K562 (cell line): Measurements from ENCODE around the gene PEDS1. TPM values are rescaled to one million over a fixed set of nuclear protein-coding genes. Genes with fewer than 3 reads are reported as not detected.

Experiments
- ERF ChIP-seq: fragments of 450-650 bp; formaldehyde crosslinking; IDR thresholded peaks from 2 replicates; pipeline ENCODE4 v1.4.0; 2020; ENCODE audit warnings: mild to moderate bottlenecking, mixed read lengths
- HMBOX1 ChIP-seq: sonication (generic); IDR thresholded peaks from 2 replicates; pipeline ENCODE4 v1.6.1; 2016
- HNRNPH1 ChIP-seq: fragments of 200-400 bp; formaldehyde crosslinking; optimal IDR thresholded peaks from 2 replicates; pipeline ENCODE3; 2017; ENCODE audit warnings: low read depth, mild to moderate bottlenecking, low read length, moderate library complexity
- NFE2 ChIP-seq: IDR thresholded peaks from 2 replicates; pipeline ENCODE4 v1.6.1; 2014; ENCODE audit warnings: antibody characterized with exemption, low read depth
- PRMT5 ChIP-seq: sonication (generic); formaldehyde crosslinking; IDR thresholded peaks from 2 replicates; pipeline ENCODE4 v1.5.0; 2020; ENCODE audit warnings: missing genetic modification reagents
- RBM34 ChIP-seq: fragments of 200-400 bp; formaldehyde crosslinking; IDR thresholded peaks from 2 replicates; pipeline ENCODE4 v1.6.1; 2018; ENCODE audit warnings: low read length, borderline replicate concordance; ENCODE audit not compliant: insufficient read depth
- SAP30 ChIP-seq: fragments of 200-600 bp; sonication (generic); IDR thresholded peaks from 2 replicates; pipeline ENCODE4 v1.6.1; 2012; ENCODE audit warnings: borderline replicate concordance, low read depth, mild to moderate bottlenecking, moderate library complexity, low read length, control low read depth, inconsistent platforms; ENCODE audit not compliant: insufficient read depth, poor library complexity, severe bottlenecking
- SMAD4 ChIP-seq: fragments of 250-450 bp; sonication (Bioruptor Pico); conservative IDR thresholded peaks from 2 replicates; pipeline ENCODE4 v1.8.0; 2021; ENCODE audit warnings: inconsistent platforms, mild to moderate bottlenecking, moderate library complexity
- UBTF ChIP-seq, 2 experiments: IDR thresholded peaks; 2 replicates each; pipeline ENCODE4 v1.6.1; 2012; ENCODE audit warnings: improper control_type of control experiment in 2 of 2, low read depth in 2 of 2, low read length in 2 of 2, borderline replicate concordance in 1 of 2
- ZFX ChIP-seq: sonication (generic); formaldehyde crosslinking; IDR thresholded peaks from 2 replicates; pipeline ENCODE4 v1.8.0; 2022; ENCODE audit warnings: mild to moderate bottlenecking, missing genetic modification reagents, moderate library complexity
- ZNF134 ChIP-seq: fragments of 250-450 bp; sonication (Bioruptor Pico); conservative IDR thresholded peaks from 2 replicates; pipeline ENCODE4 v1.4.0; 2020
- ZNF184 ChIP-seq: sonication (generic); formaldehyde crosslinking; IDR thresholded peaks from 2 replicates; pipeline ENCODE4 v1.5.0; 2020; ENCODE audit warnings: missing genetic modification reagents
- ZNF41 ChIP-seq: fragments of 250-450 bp; sonication (Bioruptor Pico); conservative IDR thresholded peaks from 2 replicates; pipeline ENCODE4 v1.4.0; 2020; ENCODE audit warnings: mild to moderate bottlenecking
- polyA plus RNA-seq, 8 experiments: library from polyadenylated mRNA; depleted of rRNA in 4 of 8; stranded (reverse) in 5 of 8; unstranded in 3 of 8; fragments of >200 nt; fragmentation: Nextera tagmentation in 2 of 8; fragmentation: Illumina TruSeq in 1 of 8; extraction: Ambion mirVana in 2 of 8; extraction: Trizol in 1 of 8; gene quantifications; 2 replicates each; pipeline versions ENCODE4 v1.2.1 to v1.2.3, GENCODE V29; 2011 to 2014; ENCODE audit warnings: inconsistent platforms in 1 of 8, missing spikeins in 1 of 8
- total RNA-seq, 7 experiments: library from RNA; depleted of rRNA in 6 of 7; stranded (reverse); fragments of >200 nt in 6 of 7; fragmentation: Illumina TruSeq in 2 of 7; extraction: Trizol in 2 of 7; gene quantifications; 2 replicates each; pipeline versions ENCODE4 v1.2.1 to v1.2.3, GENCODE V29; 2011 to 2021; ENCODE audit warnings: low replicate concordance in 1 of 7
- TF ChIP-seq, protein P1 (sequence below): fragments of 250-450 bp; sonication (Bioruptor Pico); IDR thresholded peaks from 2 replicates; pipeline ENCODE4 v1.8.0; 2022; ENCODE audit warnings: inconsistent platforms
- TF ChIP-seq, protein P2 (sequence below): fragments of 250-450 bp; sonication (Bioruptor Pico); IDR thresholded peaks from 2 replicates; pipeline ENCODE4 v1.5.0; 2021; ENCODE audit warnings: mild to moderate bottlenecking, moderate library complexity
- TF ChIP-seq, protein P3 (sequence below): fragments of 450-650 bp; IDR thresholded peaks from 2 replicates; pipeline ENCODE4 v1.6.1; 2018; ENCODE audit warnings: mild to moderate bottlenecking, low read depth; ENCODE audit not compliant: partially characterized antibody

Gene PEDS1
- total and polyA plus RNA-seq, 9 of the 15 experiments (the other 6 are each of a cell fraction or from before 2014, with no cell fraction given), result 2.9 to 38.5 (median 24.2) TPM

DNA sequence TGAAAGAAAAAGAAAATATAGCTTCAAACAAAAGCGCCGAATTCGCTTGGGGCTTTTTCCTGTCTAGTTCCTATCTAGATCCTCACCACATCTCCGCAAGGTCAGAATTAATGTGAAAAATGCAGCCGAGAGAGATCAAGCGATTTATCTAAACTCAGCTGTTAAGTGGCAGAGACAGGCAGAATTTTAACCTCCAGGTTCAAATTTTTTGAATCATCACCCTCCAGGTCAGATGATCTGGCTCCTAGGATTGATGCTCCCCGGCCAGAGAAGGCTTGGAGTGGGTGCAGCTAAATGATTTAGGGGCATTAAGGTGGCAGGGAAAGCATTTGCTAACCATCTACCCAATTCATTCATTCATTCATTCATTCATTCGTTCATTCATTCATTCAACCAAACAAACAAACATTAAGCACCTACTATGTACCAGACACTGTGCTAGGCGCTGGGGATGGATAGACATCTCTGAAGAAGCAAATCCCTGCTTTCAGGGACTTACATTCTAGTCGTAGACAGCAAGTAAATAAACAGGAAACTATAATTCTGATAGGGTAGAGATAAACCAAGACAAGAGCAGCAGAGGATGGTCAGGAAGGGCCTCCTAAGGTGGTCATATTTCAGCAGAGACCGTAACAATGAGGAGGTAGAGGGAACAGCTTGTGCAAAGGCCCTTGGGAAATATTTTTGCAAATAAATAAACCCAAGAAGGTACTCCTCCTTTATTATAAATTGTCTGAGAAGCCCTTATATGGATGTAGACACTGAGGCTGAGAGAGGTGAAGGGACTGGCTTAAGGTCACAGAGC lies 39.9 kb downstream of the PEDS1 start (continued):
- TF ChIP-seq HMBOX1 (no peak), PRMT5 (CRISPR knock-in tag) (no peak), SMAD4 (no peak), SAP30 (no peak), ZFX (CRISPR knock-in tag) (no peak), UBTF (IDR thresholded peaks at IDR 0.05; ENCODE audit: borderline replicate concordance in 1 of 2, low read depth in 2 of 2, low read length in 2 of 2) (no peak), ZNF134 (CRISPR knock-in tag) (no peak), NFE2 (no peak), RBM34 (no peak), ZNF41 (CRISPR knock-in tag) (no peak), ERF (CRISPR knock-in tag) (no peak), ZNF184 (no peak), HNRNPH1 (no peak)
- TF ChIP-seq, protein P1, sequence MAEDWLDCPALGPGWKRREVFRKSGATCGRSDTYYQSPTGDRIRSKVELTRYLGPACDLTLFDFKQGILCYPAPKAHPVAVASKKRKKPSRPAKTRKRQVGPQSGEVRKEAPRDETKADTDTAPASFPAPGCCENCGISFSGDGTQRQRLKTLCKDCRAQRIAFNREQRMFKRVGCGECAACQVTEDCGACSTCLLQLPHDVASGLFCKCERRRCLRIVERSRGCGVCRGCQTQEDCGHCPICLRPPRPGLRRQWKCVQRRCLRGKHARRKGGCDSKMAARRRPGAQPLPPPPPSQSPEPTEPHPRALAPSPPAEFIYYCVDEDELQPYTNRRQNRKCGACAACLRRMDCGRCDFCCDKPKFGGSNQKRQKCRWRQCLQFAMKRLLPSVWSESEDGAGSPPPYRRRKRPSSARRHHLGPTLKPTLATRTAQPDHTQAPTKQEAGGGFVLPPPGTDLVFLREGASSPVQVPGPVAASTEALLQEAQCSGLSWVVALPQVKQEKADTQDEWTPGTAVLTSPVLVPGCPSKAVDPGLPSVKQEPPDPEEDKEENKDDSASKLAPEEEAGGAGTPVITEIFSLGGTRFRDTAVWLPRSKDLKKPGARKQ (CRISPR knock-in tag), result no peak
- TF ChIP-seq, protein P2, sequence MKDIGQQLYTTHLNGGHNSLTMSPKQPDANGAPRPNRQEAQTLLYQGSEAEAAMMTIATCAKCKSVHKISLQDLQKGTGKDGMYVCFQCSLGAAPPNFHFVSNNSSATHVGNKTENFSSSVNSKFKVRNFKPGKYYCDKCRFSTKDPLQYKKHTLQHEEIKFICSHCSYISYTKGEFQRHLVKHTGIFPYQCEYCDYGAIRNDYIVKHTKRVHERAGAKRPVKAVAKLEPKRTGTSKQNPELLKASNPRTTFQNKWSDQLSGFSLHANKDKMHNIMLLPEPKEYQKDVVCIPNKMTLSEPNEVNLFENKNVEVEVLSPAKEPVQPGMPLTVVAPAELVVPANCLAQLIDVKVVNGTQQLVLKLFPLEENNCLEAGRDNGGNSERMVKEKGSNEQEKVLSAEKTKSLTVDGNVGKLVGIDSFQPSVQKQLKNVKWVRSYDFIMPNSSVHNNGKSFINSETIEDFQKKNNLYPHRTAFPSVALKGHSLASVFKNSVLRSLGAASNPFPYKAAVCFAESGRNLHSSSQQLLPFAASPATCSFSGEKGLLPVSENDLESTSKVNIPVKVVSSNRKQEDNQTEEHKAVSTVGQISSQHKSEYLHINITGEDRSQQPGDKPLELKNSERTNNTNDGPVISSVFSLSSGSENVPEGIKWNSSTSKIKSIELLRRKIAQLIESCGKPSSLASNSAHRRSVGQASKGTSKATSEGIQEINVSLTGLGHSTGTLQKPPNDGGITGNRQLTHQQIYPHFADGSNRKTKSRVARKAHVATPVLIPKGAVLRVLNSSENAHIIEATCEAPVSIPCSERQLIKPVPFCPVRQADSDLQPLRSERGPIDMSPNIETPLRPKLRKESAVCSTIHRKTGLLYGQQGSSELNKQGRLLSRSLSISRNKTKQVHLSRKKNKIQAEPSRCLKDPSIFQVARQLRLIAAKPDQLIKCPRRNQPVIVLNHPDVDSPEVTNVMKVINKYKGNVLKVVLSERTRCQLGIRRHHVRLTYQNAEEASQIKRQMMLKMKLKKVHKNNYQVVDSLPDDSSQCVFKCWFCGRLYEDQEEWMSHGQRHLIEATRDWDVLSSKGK (CRISPR knock-in tag), result no peak
- TF ChIP-seq, protein P3, sequence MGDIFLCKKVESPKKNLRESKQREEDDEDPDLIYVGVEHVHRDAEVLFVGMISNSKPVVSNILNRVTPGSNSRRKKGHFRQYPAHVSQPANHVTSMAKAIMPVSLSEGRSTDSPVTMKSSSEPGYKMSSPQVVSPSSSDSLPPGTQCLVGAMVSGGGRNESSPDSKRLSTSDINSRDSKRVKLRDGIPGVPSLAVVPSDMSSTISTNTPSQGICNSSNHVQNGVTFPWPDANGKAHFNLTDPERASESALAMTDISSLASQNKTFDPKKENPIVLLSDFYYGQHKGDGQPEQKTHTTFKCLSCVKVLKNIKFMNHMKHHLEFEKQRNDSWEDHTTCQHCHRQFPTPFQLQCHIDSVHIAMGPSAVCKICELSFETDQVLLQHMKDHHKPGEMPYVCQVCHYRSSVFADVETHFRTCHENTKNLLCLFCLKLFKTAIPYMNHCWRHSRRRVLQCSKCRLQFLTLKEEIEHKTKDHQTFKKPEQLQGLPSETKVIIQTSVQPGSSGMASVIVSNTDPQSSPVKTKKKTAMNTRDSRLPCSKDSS, result no peak
